NCI-H1694 treated with DMSO at 0.1 percent for 48 hours (cell line): Measurements from ENCODE around the gene CBL.

Experiments used
- DNase-seq: peaks from one replicate; lab custom pipeline; 2025; lab: John Stamatoyannopoulos, UW

CBL gene

DNA sequence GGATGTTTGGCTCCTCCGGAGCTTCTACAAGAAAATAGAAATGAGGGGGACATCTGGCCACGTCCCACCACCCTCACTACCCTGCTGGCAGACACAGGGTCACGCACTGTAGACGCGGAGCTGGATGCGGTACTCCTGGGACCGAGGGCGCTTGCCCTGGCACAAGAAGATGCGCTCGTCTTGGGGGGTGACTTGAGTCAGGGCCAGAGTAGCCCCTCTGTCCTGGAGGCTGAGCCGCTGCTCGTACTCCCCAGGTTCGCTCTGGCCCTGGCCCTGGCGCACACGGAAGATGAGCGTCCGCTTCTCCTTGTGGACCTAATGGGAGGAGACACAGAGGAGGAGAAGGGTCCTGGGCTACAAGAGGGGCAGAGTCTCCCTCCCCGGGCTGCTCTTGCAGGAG, 108.6 kb downstream of the CBL start:
- DNase-seq, result no peak

DNA sequence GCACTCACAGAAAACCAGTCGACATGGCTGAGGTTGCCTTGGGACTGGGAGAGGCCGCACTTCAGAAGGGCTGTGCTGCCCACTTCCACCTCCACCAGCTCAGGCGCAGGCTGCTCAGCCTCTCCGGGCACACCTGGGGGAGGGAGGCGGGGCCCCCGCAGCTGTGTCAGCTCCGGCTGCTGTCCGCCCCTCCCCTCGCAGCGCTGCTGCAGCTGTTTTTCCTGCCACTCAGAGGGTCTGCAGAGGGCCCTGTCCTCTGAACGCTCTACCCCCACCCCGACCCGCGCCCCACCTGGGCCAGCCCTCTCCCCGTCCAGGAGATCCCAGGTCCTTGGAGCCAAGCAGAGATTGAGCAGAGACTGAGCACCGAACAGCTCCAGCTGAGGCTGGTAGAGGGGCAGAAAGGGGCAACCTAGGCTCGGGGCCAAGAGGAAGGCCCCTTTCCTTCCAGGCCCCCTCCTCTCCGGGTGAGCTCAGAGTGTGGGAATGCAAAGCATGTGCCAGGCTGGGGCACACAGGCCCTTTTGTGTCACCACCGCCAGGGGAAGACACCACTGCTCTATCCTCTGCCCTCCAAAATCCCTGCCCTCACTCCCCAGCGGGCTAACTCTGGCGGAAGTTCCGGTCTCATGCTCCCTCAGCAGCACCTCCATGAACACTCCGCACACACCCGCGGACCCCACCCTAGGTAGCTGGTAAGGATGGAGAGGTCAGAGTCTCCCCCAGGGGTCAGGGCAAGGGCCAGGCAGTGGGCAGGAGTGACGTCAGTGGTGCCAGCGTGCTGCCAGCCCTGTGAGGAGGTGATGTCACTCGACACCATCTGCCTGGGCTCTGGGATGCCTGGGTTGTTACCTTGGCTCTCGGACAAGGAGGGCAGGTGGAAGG, 109.2 kb downstream of the CBL start:
- DNase-seq, result no peak

DNA sequence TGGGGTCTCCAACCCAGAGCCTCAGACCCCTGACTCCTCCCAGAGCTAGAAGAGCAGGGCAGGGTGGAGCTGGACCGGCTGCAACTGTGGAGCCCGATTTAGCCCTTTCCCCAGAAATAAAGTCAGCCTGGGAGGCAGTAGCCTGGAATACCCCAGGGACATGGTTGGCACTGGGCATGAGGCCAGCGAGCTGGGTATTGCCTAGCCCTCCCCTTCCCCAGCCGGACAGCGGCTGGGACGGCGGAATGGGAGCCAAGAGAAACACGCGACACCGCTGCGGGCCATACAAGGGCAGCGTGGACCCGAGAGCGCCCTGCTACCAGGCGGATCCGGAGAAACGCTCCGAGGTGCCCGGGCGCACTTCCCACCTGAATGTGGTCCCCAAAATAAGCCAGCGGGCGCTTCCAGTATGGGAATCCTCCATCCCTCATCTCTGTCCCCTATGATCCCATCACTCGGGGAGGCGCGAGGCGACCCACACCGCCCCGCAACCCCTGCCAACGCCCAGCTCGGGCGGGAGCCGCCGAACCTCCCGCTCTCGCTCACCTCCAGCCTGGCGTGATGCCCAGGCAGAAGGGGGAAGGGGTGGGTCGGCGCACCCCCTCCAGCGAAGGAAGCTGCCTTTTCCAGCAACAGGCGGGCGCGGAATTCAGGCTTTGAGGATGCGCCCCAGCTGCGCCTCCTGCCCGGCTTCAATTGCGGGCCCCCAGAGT, 110.0 kb downstream of the CBL start:
- DNase-seq, result no peak

DNA sequence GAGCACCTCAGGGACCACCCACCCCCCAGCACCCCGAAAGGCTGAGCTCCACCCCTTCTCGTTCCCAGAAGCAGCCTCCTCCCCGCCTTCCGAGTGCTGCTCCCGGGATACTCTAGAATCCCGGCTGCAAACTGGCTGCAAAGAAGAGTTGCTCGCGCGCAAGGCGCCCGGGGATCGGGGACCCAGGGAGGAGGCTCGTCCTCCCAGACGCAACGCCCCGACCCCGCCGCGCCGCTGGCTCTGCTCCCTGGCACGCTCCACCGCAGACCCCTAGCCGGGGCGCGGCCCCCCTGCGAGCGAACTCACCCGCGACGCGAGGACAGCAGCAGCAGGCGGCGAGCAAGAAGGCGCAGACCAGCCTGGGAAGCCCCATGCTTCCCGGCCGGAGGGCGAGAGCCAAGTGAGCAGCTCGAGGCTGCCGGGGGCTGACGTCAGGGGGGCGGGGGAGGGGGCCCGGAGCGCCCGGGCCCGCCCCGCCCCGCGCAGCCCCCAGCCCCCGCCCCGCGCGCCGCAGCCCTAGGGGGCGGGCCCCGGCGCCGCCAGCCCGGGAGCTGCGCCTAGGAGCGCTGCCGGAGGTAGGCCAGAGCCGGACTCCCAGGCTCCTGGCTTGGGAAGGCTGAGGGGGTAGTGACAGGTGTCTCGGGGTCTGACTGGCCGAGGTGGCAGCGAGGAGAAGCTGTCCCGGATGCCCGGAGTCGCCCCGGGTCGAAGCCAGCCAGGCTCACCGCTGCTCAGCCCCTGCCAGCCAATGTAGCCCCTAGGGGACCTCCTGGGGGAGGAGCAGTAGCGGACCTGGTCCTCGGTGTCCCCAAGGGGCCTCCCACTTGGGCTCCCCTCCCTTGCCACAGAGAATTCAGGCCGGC, 110.8 kb downstream of the CBL start, which contains the start of gene MCAM:
Gene MCAM, minus strand, starts transcription at position 402 of the 863 bp plus-strand sequence. Its CDS starts 29 bp downstream, at position 373.
- no peak for DNase-seq

DNA sequence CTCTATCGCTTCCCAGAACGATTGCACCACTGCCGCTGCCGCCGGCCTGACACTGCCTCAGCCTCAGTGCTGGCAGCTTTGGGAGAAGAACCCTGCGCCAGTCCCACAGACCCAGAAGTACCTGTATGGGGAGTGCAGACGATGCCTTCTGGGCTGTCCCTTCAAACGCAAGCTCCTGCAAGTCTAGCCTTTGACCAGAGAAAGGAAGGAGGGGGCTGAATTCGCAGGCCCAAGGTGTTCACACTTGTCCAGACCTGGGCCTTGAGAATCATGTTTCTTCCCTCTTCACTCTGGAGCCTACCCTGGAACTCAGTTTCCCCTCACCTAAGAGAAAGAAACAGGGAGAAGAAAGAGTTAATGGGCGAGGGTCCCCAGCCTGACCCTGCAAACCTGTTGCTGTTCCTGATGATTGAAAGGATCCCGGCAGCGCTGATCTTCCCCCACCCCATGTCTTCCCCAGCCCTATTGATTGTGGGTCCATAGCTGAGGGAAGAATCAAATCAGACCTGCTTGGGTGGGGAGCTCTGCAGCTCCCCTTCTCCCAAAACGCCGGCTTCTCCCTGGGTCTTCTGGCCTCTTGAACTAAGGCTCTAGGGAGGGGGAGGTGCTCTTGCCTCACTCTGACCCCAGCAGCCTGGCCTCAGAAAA, 111.6 kb downstream of the CBL start:
- DNase-seq, result no peak

DNA sequence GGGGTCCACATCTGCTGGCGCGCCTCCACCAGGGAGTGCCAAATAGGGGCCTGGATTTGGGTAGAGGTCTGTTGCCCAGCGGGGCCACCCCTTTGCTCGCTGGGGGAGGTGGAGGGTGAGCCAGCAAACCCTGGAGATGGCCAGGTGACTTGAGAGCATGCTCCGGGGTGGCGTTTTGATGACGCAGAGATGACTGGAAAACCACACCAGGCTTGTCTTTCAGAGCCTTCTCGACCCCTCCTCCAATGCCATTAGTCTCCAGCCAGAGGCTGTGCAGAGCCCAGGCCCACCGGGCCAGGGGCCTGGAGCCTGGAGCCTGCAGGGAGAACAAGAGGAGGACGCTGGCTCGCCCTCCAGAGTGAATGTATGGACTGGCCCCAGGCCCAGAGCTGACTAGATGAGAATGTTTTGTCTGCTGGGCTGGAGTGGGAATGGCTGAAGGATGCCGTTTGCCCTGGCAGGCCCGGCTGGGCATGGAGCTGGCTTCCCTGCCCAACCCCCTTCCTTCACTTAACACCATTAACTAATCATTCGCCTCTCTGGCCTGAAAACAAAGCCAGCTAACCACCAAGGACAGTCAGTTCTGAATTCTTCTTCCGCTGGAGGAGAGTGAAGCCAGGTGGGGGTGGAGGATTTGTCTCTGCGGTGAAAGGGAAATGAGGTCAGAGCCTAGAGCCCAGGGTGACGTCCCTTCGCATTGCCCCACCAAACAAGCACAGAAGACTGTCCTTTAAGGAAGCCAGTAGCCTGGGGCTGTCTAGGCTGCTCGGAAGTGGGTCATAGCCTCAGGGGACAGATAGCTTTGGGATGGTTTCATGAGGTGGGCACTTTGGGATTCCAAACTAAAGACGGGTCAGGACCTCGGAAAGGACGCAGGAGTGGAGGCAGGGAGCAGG, 112.3 kb downstream of the CBL start:
- no peak for DNase-seq

DNA sequence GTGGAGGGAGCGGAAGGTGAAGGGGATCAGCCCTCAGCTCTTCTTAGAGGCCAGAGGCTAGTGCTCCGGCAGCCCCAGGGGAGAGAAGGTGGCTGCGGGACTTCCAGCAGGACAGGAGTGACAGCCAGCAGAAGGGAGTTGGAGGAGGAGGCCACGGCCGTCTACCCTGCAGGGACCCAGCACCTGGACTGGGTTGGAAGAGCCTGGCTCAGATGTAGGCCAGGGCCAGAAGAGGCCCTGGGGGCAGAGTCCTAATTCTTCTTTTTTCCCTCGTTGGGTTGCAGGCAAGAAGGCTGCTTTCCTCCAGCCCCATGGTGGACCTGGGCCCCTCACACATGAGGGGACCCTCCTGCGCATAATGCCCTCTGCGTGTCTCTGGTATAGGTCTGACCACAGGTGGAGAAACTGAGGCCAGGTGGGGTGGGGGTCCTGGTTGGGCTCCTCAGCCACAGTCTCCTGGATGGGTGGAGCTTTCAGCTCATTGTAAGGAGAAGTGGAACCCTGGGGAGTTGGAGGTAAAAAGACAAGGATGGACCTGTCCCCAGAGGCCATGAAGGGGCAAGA, 113.1 kb downstream of the CBL start:
- no peak for DNase-seq

- DNase-seq, result no peak
Measured at GRCh38 chr11:119319700-119320239, 113.6 kb downstream of the CBL start.

DNA sequence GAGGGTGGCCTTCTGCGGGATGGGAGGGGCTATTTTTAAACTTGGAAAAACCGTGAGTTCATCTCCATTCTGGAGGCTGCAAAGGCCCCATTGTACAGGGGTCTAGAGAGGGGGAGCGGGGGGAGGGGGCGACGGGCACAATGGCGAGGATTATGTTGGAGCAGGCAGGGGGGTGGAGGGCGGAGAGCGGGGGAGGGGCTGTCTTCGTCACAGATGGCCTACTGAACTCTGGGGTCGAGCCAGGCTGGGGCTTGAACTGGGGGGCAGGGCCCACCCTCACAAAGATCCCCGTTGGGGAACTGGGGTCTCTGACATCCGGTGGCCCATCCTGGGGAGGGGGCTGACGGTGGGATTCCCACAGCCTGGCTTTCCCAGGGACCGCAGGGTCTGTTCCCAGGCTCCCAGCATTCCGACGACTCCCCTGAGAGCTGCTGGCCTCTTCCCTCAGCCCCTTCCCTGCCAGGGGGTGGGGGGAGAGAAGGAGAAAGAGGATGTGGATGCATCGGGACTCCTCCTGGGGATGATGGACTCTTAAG, 114.2 kb downstream of the CBL start:
- DNase-seq, result no peak

DNA sequence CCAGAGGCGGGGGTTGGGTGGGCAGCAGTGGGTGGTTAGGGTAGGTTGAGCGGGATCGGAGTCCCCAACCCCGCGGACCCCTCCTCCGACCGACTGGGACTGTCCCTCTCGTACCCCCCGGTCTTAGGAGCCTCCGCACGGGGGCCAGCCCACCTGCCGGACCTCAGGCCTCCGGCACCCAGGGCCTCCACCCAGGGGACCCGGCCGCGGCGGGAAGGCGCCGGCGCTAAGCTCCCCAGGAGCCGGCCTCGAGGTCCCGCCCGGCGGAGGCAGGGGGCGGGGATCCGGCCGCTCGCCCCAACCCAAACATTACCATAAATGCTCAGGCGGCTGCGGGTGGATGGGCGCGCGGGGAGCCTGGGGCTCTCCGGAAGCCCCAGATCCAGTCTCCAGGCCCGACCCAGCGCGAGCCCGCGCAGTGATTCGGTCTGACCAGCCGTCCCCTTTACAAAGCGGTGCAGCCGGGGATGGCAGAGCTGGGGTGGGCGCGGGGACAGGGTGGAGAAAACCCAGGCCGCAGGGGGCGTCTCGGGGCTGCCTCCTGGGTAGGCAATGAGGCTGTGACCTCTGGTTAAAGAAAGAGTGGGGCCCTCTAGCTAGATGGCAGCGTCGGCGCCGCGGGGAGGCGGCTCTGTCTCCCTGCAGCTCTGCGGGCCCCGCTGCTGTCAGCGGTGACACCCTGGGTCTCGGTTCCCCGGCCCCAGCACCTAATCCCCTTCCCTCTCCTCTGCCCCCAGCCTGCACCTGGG, 114.8 kb downstream of the CBL start:
- no peak for DNase-seq

DNA sequence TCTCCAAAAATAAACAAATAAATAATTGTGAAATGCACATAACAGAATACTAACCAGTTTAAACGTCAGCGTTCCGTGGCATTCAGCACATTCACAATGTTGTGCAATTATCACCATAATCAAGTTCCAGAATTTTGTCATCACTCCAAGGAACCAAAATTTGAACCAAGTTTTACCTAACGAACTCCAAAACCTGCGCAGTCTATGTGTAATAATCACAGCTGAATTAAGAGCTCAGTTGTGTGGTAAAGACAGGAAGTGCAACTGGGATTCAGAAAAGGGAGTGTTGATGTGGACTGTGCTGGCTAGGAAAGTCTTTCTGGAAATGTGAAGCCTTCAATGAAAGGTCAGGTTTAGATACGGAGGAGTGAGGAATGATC, 116.2 kb downstream of the CBL start:
- DNase-seq, result no peak

GRCh38 chr11:119322921-119323531, 116.9 kb downstream of the CBL start:
- DNase-seq, result no peak

GRCh38 chr11:119323532-119324033, 117.4 kb downstream of the CBL start:
- peak; percentile 36 for DNase-seq

GRCh38 chr11:119324189-119324588, 118.0 kb downstream of the CBL start:
- DNase-seq, result no peak

- no peak for DNase-seq
Measured at GRCh38 chr11:119329320-119329719, 123.2 kb downstream of the CBL start.

DNA sequence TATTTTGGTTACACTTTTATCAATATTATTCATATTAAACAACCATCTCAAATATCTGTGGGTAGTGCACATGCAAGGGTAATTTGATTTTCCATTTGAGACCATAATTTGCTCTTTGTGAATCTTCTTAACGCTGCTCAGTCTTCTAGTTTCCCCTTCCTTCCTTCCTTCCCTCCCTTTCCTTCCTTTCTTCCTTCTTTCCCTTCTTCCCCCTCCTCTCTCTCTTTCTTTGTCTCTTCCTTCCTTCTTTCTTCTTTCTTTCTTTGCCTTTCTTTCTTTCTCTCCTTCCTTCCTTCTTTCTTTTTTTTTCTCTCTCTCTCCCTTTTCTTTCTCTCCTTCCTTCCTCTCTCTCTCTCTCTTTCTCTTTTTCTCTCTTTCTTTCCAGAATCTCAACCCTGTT, 124.1 kb downstream of the CBL start:
- no peak for DNase-seq

GRCh38 chr11:119332111-119332765, 126.1 kb downstream of the CBL start:
- no peak for DNase-seq
